ENCODE measurements around the gene SLC41A2. TPM values are rescaled to one million over a fixed set of nuclear protein-coding genes. Genes with fewer than 3 reads are reported as not detected.
"Not testable (repeated sequence)": the region's sequence is repeated elsewhere in the genome, so short reads cannot be mapped to it uniquely, and the experiment has no call there.

SLC41A2 gene
- total RNA-seq, 1 donor from 2014 or later, result 7.8 TPM

GRCh38 chr12:104964167-104964855 lies 6.2 kb upstream of the SLC41A2 start:
- no peak for DNase-seq (ENCODE audit: low spot score)

- DNase-seq (ENCODE audit: low spot score), result no peak
Observed at GRCh38 chr12:104963757-104964156, 5.7 kb upstream of the SLC41A2 start.

- no peak for DNase-seq (ENCODE audit: low spot score)
Observed at GRCh38 chr12:104960464-104960863, 2.4 kb upstream of the SLC41A2 start.

- DNase-seq (ENCODE audit: low spot score), result no peak
Observed at GRCh38 chr12:104959335-104959841, 1.3 kb upstream of the SLC41A2 start.

GRCh38 chr12:104958805-104959334 lies 780 bp upstream of the SLC41A2 start:
- DNase-seq (ENCODE audit: low spot score), result no peak

- no peak for DNase-seq (ENCODE audit: low spot score)
Observed at GRCh38 chr12:104957719-104958000, 430 bp downstream of the SLC41A2 start.

- DNase-seq (ENCODE audit: low spot score), result no peak
Observed at GRCh38 chr12:104956870-104957718, 996 bp downstream of the SLC41A2 start.

GRCh38 chr12:104955703-104956102 lies 2.4 kb downstream of the SLC41A2 start:
- no peak for DNase-seq (ENCODE audit: low spot score)

GRCh38 chr12:104953323-104953722 lies 4.8 kb downstream of the SLC41A2 start:
- DNase-seq (ENCODE audit: low spot score), result no peak

- no peak for DNase-seq (ENCODE audit: low spot score)
Observed at GRCh38 chr12:104952816-104953215, 5.3 kb downstream of the SLC41A2 start.

- DNase-seq (ENCODE audit: low spot score), result no peak
Observed at GRCh38 chr12:104951759-104952509, 6.2 kb downstream of the SLC41A2 start.

GRCh38 chr12:104948716-104949115 lies 9.4 kb downstream of the SLC41A2 start:
- not testable (repeated sequence) for DNase-seq (ENCODE audit: low spot score)

GRCh38 chr12:104944252-104944651 lies 13.8 kb downstream of the SLC41A2 start:
- no peak for DNase-seq (ENCODE audit: low spot score)

- DNase-seq (ENCODE audit: low spot score), result not testable (repeated sequence)
Observed at GRCh38 chr12:104943401-104943800, 14.7 kb downstream of the SLC41A2 start.

GRCh38 chr12:104942075-104942474 lies 16.0 kb downstream of the SLC41A2 start:
- DNase-seq (ENCODE audit: low spot score), result no peak

GRCh38 chr12:104941454-104941853 lies 16.6 kb downstream of the SLC41A2 start:
- DNase-seq (ENCODE audit: low spot score), result no peak

- no peak for DNase-seq (ENCODE audit: low spot score)
Observed at GRCh38 chr12:104939089-104939488, 19.0 kb downstream of the SLC41A2 start.

- no peak for DNase-seq (ENCODE audit: low spot score)
Observed at GRCh38 chr12:104938371-104938770, 19.7 kb downstream of the SLC41A2 start.

GRCh38 chr12:104935886-104936285 lies 22.2 kb downstream of the SLC41A2 start:
- DNase-seq (ENCODE audit: low spot score), result no peak

GRCh38 chr12:104933778-104934177 lies 24.3 kb downstream of the SLC41A2 start:
- DNase-seq (ENCODE audit: low spot score), result no peak

- DNase-seq (ENCODE audit: low spot score), result no peak
Observed at GRCh38 chr12:104933128-104933527, 25.0 kb downstream of the SLC41A2 start.
